Stimulated activated CD4-positive, alpha-beta T cell treated with anti-CD3 and anti-CD28 coated beads, TNF-alpha, amount 100 ng/mL, for 24 hours (primary cell): ENCODE results near the gene PI4KA.

ENCODE experiments used
- DNase-seq, 3 experiments: peaks; one replicate each; pipeline ENCODE4 v3.0.0-alpha.2; 2020; ENCODE audit warnings: low read depth in 3 of 3

Gene PI4KA

GRCh38 chr22:20793748-20794649 lies 64.6 kb downstream of the PI4KA start:
- DNase-seq, result no peak

GRCh38 chr22:20792966-20793728 lies 65.5 kb downstream of the PI4KA start:
- DNase-seq, result no peak

DNA sequence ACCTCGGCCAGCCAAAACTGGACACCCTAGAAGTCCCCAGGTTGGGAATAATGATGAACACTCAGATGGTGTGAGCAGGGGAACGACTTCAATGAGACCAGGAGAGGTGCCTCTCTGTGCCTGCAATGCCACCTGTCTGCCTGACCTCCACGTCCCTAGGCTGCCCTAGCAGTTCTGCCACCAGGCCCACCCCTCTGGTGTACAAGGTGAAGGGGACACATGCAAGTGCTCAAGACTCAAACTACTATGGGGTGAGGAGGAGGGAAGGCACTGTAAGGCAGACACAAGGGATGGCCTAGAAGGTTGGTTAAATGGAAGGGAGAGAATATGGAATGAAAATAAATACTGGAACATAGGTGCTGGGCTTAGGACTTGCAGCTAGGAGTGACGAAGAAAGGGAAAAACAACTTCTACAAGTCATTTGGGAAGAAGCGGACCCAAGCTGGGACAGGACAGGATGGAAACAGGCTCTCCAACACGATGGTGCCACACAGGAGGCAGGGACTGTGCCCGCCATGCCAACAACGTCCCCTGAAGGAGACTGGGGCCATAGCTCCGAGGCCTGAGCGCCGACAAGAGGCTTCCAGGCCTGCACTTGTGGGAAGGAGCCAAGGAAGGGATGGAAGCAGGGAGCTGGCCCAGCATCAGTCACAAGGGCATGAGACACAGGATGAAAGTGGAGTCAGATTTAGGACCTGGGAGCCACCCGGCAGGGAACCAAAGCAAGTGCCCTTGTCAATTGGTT lies 66.2 kb downstream of the PI4KA start:
- no peak for DNase-seq

DNA sequence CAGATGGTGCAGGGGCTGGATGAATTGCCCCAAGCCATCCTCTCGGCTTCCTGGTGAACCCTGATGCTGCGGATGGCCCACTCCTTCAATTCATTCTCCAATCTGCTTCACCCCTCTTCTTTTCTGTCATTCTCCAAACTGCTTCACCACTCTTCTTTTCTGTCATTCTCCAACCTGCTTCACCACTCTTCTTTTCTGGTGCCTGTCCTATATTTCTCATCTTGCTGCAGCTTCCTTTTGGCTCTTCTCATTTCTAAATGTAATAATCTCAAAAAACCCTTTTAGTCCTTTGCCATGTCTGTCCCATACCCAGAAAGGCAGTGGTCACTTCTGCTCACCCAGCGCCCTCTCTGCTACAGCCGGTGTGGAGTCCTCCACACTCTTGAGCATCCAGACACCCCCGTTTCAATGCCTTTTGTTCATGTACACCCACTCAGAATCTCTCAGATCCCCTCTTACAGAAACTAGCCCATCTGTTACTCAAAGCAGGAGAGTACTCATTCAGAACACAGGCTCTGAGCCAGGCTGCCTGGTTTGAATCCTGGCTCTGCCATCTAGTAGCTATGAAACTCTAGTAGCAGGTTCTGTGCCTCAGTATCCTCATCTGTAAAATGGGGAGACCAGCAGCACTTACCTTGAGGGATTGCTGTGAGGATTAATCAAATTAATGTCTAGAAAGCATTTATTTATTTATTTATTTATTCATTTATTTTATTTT lies 69.8 kb downstream of the PI4KA start:
- no peak for DNase-seq

GRCh38 chr22:20787746-20788626 lies 70.6 kb downstream of the PI4KA start:
- no peak for DNase-seq

DNA sequence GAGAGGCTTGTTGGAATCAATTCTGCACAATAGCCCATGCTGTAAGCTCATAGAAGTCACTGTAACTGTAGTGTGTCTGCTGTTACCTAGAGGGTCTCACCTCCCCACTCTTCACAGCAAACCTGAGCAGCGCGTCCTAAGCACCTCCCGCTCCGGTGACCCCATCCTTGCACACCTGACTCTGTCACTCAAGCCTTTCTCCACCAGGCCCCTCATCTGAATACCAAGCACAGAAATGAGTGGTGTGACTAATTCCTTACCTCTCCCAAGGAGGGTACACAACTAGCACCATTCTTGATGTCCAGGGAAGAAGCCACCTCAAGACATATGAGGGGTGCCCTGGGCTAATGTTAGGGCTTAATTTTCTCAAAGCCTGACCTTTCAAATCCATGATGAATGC lies 71.4 kb downstream of the PI4KA start:
- no peak for DNase-seq

GRCh38 chr22:20786536-20786979 lies 72.1 kb downstream of the PI4KA start:
- no peak for DNase-seq

- no peak for DNase-seq
Measured at GRCh38 chr22:20786048-20786447, 72.6 kb downstream of the PI4KA start.

GRCh38 chr22:20785415-20785814 lies 73.2 kb downstream of the PI4KA start:
- DNase-seq, result no peak

DNA sequence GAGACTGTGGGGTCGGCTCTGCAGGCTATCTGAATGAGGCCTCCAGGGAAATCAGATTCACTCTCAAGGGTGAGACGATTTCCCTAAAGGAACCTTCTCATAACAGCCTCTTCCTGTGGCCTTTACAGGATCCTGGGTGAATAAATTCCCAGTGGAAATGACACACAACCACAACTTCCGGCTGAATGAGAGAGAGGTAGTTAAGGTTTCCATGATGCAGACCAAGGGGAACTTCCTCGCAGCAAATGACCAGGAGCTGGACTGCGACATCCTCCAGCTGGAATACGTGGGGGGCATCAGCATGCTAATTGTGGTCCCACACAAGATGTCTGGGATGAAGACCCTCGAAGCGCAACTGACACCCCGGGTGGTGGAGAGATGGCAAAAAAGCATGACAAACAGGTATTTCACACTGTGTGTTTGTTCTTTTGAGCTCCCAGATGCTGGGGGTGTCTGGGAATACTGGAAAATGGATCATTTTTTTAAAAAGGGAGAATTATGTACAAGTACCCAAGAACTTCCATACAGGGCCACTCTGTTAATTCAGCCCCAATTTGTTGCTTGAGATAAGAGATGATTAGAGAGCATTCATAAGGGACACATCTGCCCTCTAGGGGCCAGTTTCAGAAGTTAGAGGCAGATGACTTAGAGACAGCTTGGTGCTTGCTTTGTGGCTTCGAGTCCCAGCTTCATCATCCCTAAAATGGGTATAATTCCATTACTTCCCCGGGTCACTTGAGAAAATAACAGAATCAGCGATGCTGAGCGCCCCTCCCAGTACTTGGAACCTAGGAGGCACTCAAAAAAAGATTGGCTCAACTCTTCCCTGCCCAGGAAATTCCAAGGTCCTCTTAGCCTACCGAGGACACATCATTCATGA lies 74.5 kb downstream of the PI4KA start:
- peak; percentile 6 to 18 (median 13) for DNase-seq

DNA sequence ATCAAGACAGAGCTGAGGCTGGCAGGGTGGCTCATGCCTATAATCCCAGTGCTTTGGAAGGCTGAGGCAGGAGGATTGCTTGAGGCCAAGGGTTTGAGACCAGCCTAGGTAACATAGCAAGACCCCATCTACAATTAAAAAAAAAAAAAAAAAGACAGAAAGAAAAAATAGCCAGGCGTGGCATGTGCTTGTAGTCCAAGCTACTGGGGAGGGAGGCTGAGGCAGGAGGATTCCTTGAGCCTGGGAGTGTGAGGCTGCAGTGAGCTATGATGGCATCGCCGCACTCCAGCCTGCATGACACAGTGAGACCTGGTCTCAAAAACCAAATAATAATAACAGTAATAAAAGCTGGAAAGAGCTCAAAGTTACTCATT lies 75.3 kb downstream of the PI4KA start:
- DNase-seq, result no peak

- no peak for DNase-seq
Measured at GRCh38 chr22:20782596-20783299, 75.9 kb downstream of the PI4KA start.

DNA sequence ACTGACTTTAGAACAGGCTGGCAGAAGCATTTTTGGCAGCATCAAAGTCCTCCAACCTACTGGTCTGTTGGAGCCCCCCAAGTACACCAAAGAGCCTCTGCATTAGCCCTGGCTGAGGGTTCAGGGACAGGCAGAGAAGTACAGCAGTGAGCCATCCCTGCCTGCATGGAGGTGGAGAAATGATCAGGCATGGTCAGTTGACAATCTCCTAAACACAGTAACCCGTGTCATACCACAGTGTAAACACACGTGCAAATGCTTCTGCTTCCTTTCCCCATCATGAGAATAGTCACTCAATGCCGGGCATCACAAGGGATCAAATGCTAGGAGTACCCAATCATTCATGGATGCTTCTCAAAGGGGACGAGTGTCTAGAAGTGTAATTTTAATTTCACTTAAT lies 76.5 kb downstream of the PI4KA start:
- DNase-seq, result no peak

DNA sequence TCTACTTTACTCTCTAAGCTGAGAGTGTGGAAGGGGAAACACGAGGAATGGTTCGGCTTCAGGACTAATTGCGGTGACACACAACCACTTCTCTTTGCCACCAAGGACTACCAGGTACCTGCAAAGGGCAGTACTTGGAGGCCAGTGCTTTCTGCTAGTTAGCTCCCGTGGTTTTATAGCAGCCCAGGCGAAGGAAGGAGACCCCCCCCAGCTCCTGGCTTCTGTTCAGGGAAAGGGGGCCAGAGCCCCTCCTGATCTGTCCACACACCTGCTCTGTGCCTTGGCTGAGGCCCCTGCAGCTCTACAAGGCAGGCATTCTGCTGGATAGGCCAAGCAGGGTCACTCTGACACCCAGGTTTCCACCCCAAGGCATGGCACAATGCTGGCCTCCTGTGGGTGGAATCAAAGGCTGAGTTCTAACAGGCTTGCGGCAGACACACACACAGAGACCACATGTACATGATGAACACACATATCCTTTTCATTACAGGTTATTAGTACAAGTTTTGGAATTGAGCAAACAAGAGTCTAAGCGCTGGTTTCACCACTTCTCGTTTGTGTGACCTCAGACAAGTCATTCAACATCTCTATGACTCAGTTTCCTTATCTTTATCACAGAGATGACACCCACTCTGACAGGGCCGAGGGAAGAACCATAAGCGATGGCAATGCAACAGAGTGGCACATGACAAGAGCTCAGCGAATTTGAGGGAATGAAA lies 77.2 kb downstream of the PI4KA start:
- DNase-seq, result peak in 1 of 3 experiments; percentile 24

GRCh38 chr22:20779818-20780158 lies 78.8 kb downstream of the PI4KA start:
- no peak for DNase-seq

GRCh38 chr22:20779014-20779817 lies 79.4 kb downstream of the PI4KA start:
- DNase-seq, result no peak

- no peak for DNase-seq
Measured at GRCh38 chr22:20777420-20778177, 81.0 kb downstream of the PI4KA start.
